A673 (cell line): ENCODE measurements around the gene ADK. TPM values are rescaled to one million over a fixed set of nuclear protein-coding genes. Genes with fewer than 3 reads are reported as not detected.

Experiments used
- BruUV-seq: library from RNA; stranded (reverse); fragments of 400-500 nt; replicated peaks from 2 replicates; lab custom pipeline; 2021; lab: Mats Ljungman, UMichigan
- CTCF ChIA-PET: fragments of 300-600 bp; sonication (Branson Sonifier 250); formaldehyde crosslinking; loops from one replicate; lab custom pipeline; 2022; ENCODE audit warnings: antibody characterized with exemption; lab: Charles Lee
- POLR2A ChIA-PET: fragments of 300-600 bp; sonication (Branson Sonifier 250); formaldehyde crosslinking; loops from one replicate; lab custom pipeline; 2022; ENCODE audit warnings: antibody characterized with exemption; ENCODE audit not compliant: low non-redundant PET; lab: Charles Lee
- DNase-seq: peaks from one replicate; pipeline ENCODE4 v3.0.0-alpha.2; 2015; ENCODE audit warnings: low spot score
- H3K27ac ChIP-seq: fragments of 200-600 bp; sonication (generic); 2 replicates; pipeline ENCODE4 v1.5.1; 2016; ENCODE audit warnings: mixed run types, low read depth, mild to moderate bottlenecking, mixed read lengths, antibody characterized with exemption, low read length; ENCODE audit not compliant: poor library complexity, severe bottlenecking
- H3K27me3 ChIP-seq: fragments of 200-600 bp; sonication (generic); replicated peaks from 2 replicates; pipeline ENCODE4 v1.6.1; 2017; ENCODE audit warnings: mixed run types, low read depth, mild to moderate bottlenecking, mixed read lengths, antibody characterized with exemption, low read length; ENCODE audit not compliant: insufficient read depth, poor library complexity
- H3K36me3 ChIP-seq: fragments of 200-600 bp; sonication (generic); 2 replicates; pipeline ENCODE4 v1.6.1; 2016; ENCODE audit warnings: mixed run types, mild to moderate bottlenecking, mixed read lengths, antibody characterized with exemption, low read length; ENCODE audit not compliant: insufficient read depth, poor library complexity, severe bottlenecking
- H3K4me1 ChIP-seq: fragments of 200-600 bp; sonication (generic); 2 replicates; pipeline ENCODE4 v1.6.1; 2017; ENCODE audit warnings: mixed run types, mild to moderate bottlenecking, mixed read lengths, antibody characterized with exemption, low read length; ENCODE audit not compliant: insufficient read depth, poor library complexity, severe bottlenecking
- H3K4me3 ChIP-seq: fragments of 200-600 bp; sonication (generic); 2 replicates; pipeline ENCODE4 v1.5.1; 2016; ENCODE audit warnings: low read depth, mixed run types, mild to moderate bottlenecking, mixed read lengths, low read length; ENCODE audit not compliant: poor library complexity, severe bottlenecking
- H3K9me3 ChIP-seq: fragments of 200-600 bp; sonication (generic); 2 replicates; pipeline ENCODE4 v1.6.1; 2016; ENCODE audit warnings: mixed run types, low read depth, mild to moderate bottlenecking, mixed read lengths, antibody characterized with exemption, low read length; ENCODE audit not compliant: poor library complexity, severe bottlenecking
- EZH2 ChIP-seq: fragments of 200-600 bp; sonication (generic); IDR thresholded peaks from 2 replicates; pipeline ENCODE4 v1.6.1; 2017; ENCODE audit warnings: borderline replicate concordance, low read depth, mild to moderate bottlenecking, mixed read lengths, antibody characterized with exemption, low read length; ENCODE audit not compliant: poor library complexity, severe bottlenecking
- intact Hi-C: fragments of 100-400 bp; cut with micrococcal nuclease; formaldehyde crosslinking; loops from one replicate; pipeline ENCODE4 v1.10.0; 2022; ENCODE audit not compliant: unreplicated experiment
- total RNA-seq: library from RNA; stranded (reverse); gene quantifications from 2 replicates; pipeline ENCODE4 v1.2.3, GENCODE V29; 2021
- TF ChIP-seq, protein P1 (sequence below): fragments of 300-800, 200-600 bp; sonication (generic); conservative IDR thresholded peaks from 2 replicates; pipeline ENCODE4 v1.5.1; 2017; ENCODE audit warnings: low read depth, mild to moderate bottlenecking, antibody characterized with exemption, low read length, moderate library complexity, mixed read lengths

ADK gene
- total RNA-seq, 1 experiment from 2014 or later = 49.0 TPM

DNA sequence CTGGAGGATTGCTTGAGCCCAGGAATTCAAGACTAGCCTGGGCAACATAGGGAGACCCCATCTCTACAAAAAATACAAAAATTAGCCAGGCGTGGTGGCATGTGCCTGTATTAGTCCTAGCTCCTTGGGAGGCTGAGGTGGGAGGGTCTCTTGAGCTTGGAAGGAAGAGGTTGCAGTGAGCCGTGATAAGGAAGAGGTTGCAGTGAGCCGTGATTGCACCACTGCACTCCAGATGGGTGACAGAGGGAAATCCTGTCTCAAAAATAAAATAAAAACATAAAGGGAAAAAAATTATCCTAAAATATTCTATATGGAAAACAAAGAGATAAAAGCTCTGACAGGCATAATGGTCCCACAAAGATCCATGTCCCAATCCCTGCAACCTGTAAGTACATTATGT lies 587.5 kb downstream of the ADK start:
- BruUV-seq = no TSS peak
- no peak overlapping the region for H3K4me3 ChIP-seq
- H3K27ac ChIP-seq = no peak overlapping the region
- no peaks in the 10 kb centered on the region for H3K9me3 ChIP-seq
- DNase-seq = no peak
- TF ChIP-seq EZH2 = no peak
- TF ChIP-seq, protein P1, sequence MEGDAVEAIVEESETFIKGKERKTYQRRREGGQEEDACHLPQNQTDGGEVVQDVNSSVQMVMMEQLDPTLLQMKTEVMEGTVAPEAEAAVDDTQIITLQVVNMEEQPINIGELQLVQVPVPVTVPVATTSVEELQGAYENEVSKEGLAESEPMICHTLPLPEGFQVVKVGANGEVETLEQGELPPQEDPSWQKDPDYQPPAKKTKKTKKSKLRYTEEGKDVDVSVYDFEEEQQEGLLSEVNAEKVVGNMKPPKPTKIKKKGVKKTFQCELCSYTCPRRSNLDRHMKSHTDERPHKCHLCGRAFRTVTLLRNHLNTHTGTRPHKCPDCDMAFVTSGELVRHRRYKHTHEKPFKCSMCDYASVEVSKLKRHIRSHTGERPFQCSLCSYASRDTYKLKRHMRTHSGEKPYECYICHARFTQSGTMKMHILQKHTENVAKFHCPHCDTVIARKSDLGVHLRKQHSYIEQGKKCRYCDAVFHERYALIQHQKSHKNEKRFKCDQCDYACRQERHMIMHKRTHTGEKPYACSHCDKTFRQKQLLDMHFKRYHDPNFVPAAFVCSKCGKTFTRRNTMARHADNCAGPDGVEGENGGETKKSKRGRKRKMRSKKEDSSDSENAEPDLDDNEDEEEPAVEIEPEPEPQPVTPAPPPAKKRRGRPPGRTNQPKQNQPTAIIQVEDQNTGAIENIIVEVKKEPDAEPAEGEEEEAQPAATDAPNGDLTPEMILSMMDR = no peak
- no peaks in the 10 kb centered on the region for H3K36me3 ChIP-seq
- H3K27me3 ChIP-seq = no peaks in the 10 kb centered on the region
- no peaks in the 10 kb centered on the region for H3K4me1 ChIP-seq
- POLR2A ChIA-PET = no interaction called here
- CTCF ChIA-PET = no interaction called here
- intact Hi-C loops = loop anchor here (10.0 kb wide), 1 partner anchor 286 kb away; no protein-coding TSS in a partner anchor

DNA sequence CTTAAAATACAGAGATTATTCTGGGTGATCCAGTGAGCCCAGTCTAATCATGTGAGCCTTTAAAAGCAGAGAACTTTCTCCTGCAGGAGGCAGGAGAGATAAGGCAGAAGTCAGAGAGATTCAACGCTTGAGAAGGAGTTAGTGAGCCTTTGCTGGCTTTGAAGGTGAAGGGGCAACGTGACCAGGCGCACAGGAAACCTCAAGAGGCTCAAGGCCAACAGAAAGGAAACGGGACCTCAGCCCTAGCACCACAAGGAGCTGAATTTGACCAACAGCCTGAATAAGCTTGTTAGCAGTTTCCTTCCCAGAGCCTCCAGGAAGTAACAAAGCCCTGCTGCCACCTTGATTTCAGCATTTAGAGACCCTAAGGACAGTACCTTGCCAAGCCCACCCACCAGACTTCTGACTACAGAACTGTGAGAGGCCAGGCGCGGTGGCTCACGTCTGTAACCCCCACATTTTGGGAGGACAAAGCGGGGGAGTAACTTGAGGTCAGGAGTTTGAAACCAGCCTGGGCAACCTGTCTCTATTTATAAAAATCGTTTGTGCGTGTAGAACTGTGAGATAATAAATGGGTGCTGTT lies 588.1 kb downstream of the ADK start:
- Histone ChIP-seq H3K9me3 (no peaks in the 10 kb centered on the region), H3K4me1 (no peaks in the 10 kb centered on the region), H3K4me3 (no peak overlapping the region), H3K27ac (no peak overlapping the region), H3K36me3 (no peaks in the 10 kb centered on the region), H3K27me3 (no peaks in the 10 kb centered on the region)
- DNase-seq = no peak
- BruUV-seq = no TSS peak
- CTCF ChIA-PET = no interaction called here
- POLR2A ChIA-PET = no interaction called here
- no peak for TF ChIP-seq EZH2
- TF ChIP-seq, protein P1 = peak; percentile 39; the same call in 1 of the 2 replicates
- intact Hi-C loops = loop anchor here (10.0 kb wide), 1 partner anchor 286 kb away; no protein-coding TSS in a partner anchor

DNA sequence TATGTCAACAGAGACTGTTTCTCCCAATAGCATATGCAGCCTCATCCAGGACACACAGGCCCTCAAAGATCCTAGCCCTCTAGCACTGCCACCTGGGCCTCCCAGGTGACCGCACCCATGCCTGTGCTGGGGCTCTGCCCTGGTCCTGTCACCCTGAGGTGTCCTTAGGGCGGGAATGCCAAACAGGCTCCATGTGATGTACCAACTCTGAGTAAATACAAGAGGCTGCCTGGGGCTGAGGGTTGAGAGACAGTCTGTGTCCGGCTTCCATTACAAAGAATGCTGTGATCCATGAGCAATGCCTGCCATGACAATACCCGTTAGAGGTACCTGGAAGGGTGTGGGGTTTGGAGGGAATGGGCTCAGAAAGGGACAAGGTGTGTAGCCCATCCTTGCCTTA lies 592.4 kb downstream of the ADK start:
- Histone ChIP-seq H3K36me3 (no peaks in the 10 kb centered on the region), H3K4me3 (no peak overlapping the region), H3K27me3 (no peaks in the 10 kb centered on the region), H3K27ac (no peak overlapping the region), H3K4me1 (no peaks in the 10 kb centered on the region), H3K9me3 (no peaks in the 10 kb centered on the region)
- TF ChIP-seq, protein P1 = no peak
- TF ChIP-seq EZH2 = no peak
- intact Hi-C loops = loop anchor here (10.0 kb wide), 1 partner anchor 351 kb away; a partner anchor contains a TSS
- POLR2A ChIA-PET = no interaction called here
- no TSS peak for BruUV-seq
- CTCF ChIA-PET = no interaction called here
- no peak for DNase-seq
